ENCODE results near the gene ISM1.

Gene ISM1

GRCh38 chr20:13213335-13213734, 7.7 kb upstream of the ISM1 start:
- no peak overlapping the region for H3K27ac ChIP-seq
- in situ Hi-C loops (cut with HindIII; ENCODE audit: low pct_ligation_motif_present, low sequenced_read_pairs): no loop called here
- peaks cover 7% of the 10 kb centered on the region for H3K27me3 ChIP-seq (replicated peaks)
- no peaks in the 10 kb centered on the region for H3K36me3 ChIP-seq (replicated peaks)
- TF ChIP-seq CTCF (IDR thresholded peaks at IDR 0.05; ENCODE audit: low read depth, low read length, missing control alignments): no peak
- no peak overlapping the region for H3K4me3 ChIP-seq (ENCODE audit: low read depth, low read length)
- no peak for DNase-seq

DNA sequence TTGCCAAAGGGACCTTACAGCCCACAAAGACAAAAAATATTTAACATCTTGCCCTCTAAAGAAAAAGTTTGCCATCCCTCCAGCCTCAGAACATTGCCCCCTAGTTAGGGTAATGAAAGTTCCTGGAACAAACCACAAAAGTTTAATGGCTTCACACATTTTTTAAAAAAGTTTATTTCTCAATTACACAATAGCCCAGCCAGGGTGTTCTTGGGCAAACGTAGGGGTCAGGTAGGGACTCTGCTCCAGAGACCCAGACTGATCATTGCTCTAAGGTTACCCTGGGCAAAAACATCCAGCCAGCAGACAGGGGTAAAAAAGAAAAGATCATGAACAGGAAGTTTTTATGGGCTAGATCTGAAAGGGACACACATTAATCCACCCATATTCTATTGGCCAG, 4.5 kb upstream of the ISM1 start:
- Histone ChIP-seq H3K4me3 (ENCODE audit: low read depth, low read length) (no peak overlapping the region), H3K27ac (no peak overlapping the region), H3K36me3 (replicated peaks) (no peaks in the 10 kb centered on the region), H3K27me3 (replicated peaks) (peaks cover 33% of the 10 kb centered on the region)
- in situ Hi-C loops (cut with HindIII; ENCODE audit: low pct_ligation_motif_present, low sequenced_read_pairs): no loop called here
- TF ChIP-seq CTCF (IDR thresholded peaks at IDR 0.05; ENCODE audit: low read depth, low read length, missing control alignments): no peak
- DNase-seq: no peak

GRCh38 chr20:13219327-13220193, 1.5 kb upstream of the ISM1 start:
- Histone ChIP-seq H3K27me3 (replicated peaks) (peaks cover 46% of the 10 kb centered on the region), H3K4me3 (ENCODE audit: low read depth, low read length) (peak overlapping the region; percentile 17), H3K36me3 (replicated peaks) (no peaks in the 10 kb centered on the region), H3K27ac (no peak overlapping the region)
- no peak for DNase-seq
- no peak for TF ChIP-seq CTCF (IDR thresholded peaks at IDR 0.05; ENCODE audit: low read depth, low read length, missing control alignments)
- in situ Hi-C loops (cut with HindIII; ENCODE audit: low pct_ligation_motif_present, low sequenced_read_pairs): no loop called here

GRCh38 chr20:13220194-13220903, 725 bp upstream of the ISM1 start:
- in situ Hi-C loops (cut with HindIII; ENCODE audit: low pct_ligation_motif_present, low sequenced_read_pairs): no loop called here
- Histone ChIP-seq H3K4me3 (ENCODE audit: low read depth, low read length) (peak overlapping the region; percentile 35), H3K27ac (no peak overlapping the region), H3K27me3 (replicated peaks) (peaks cover 46% of the 10 kb centered on the region), H3K36me3 (replicated peaks) (no peaks in the 10 kb centered on the region)
- TF ChIP-seq CTCF (IDR thresholded peaks at IDR 0.05; ENCODE audit: low read depth, low read length, missing control alignments): no peak
- no peak for DNase-seq

DNA sequence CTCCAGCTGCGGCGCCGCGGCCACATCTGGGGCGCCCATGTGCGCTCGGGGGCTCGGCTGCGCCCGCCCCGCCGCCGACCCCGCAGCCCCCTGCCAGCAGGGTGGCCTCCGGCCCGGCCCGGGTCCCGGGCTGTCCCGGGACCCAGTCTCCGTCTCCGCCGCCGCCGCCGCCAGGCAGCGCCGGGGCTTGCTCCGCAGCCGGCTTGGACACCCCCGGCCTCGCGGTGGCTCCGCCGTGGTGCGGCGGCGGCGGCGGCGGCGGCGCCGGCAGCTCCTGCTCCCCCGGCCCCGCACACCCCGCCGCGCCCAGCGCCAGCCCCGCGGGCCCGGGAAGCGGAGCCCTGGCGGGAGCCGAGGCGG, 219 bp downstream of the ISM1 start:
- in situ Hi-C loops (cut with HindIII; ENCODE audit: low pct_ligation_motif_present, low sequenced_read_pairs): no loop called here
- H3K27me3 ChIP-seq (replicated peaks): peaks cover 48% of the 10 kb centered on the region
- DNase-seq: no peak
- no peaks in the 10 kb centered on the region for H3K36me3 ChIP-seq (replicated peaks)
- H3K4me3 ChIP-seq (ENCODE audit: low read depth, low read length): peak overlapping the region; percentile 35
- no peak overlapping the region for H3K27ac ChIP-seq
- no peak for TF ChIP-seq CTCF (IDR thresholded peaks at IDR 0.05; ENCODE audit: low read depth, low read length, missing control alignments)

Measured in brain microvascular endothelial cell (primary cell).